SK-N-SH (cell line): ENCODE measurements around the gene TFAP2A. TPM values are rescaled to one million over a fixed set of nuclear protein-coding genes. Genes with fewer than 3 reads are reported as not detected.

Source experiments
- CTCF ChIA-PET: fragments of 300-600, 350-600 bp; formaldehyde crosslinking; extraction: SDS; loops from one replicate; lab custom pipeline; 2021; lab: Yijun Ruan, JAX
- POLR2A ChIA-PET: fragments of 350-600 bp; sonication (Branson Sonifier 250); formaldehyde crosslinking; extraction: SDS; loops from one replicate; lab custom pipeline; 2020; ENCODE audit warnings: antibody characterized with exemption, inconsistent platforms; lab: Yijun Ruan, JAX
- DNase-seq: peaks from one replicate; pipeline ENCODE4 v3.0.0; 2012
- H2AFZ ChIP-seq: fragments of 200-600 bp; sonication (generic); 2 replicates; pipeline ENCODE4 v1.8.1; 2016; ENCODE audit warnings: antibody characterized with exemption, mild to moderate bottlenecking, low read depth
- H3F3A ChIP-seq: fragments of 200-600 bp; sonication (generic); replicated peaks from 2 replicates; pipeline ENCODE3; 2016; ENCODE audit warnings: antibody characterized with exemption, mild to moderate bottlenecking; ENCODE audit not compliant: insufficient read depth
- H3K27ac ChIP-seq, 2 experiments: fragments of 200-500 bp in 1 of 2; fragments of 200-600 bp in 1 of 2; sonication (Bioruptor generic) in 1 of 2; sonication (generic), shearing (Covaris generic) in 1 of 2; 2 replicates each; pipeline versions ENCODE4 v1.5.1 to v1.6.1; 2014 to 2016; ENCODE audit warnings: low read depth in 2 of 2, inconsistent platforms in 1 of 2, low read length in 1 of 2, mild to moderate bottlenecking in 1 of 2, mixed read lengths in 1 of 2
- H3K27me3 ChIP-seq: fragments of 200-600 bp; sonication (generic), shearing (Covaris generic); 2 replicates; pipeline ENCODE4 v1.6.1; 2016; ENCODE audit warnings: mixed run types; ENCODE audit not compliant: insufficient read depth
- H3K36me3 ChIP-seq, 2 experiments: fragments of 200-500 bp in 1 of 2; fragments of 200-600 bp in 1 of 2; sonication (Bioruptor generic) in 1 of 2; sonication (generic) in 1 of 2; replicated peaks in 1 of 2; 2 replicates each; pipeline versions ENCODE3 to v1.5.1; 2014 to 2016; ENCODE audit warnings: low read length in 1 of 2, mild to moderate bottlenecking in 1 of 2; ENCODE audit not compliant: insufficient read depth in 2 of 2, control insufficient read depth in 1 of 2
- H3K4me1 ChIP-seq, 2 experiments: fragments of 200-500 bp in 1 of 2; fragments of 200-600 bp in 1 of 2; sonication (Bioruptor generic) in 1 of 2; sonication (generic), shearing (Covaris generic) in 1 of 2; 2 replicates each; pipeline versions ENCODE4 v1.5.1 to v1.6.1; 2014 to 2016; ENCODE audit warnings: low read depth in 1 of 2, low read length in 1 of 2, mixed run types in 1 of 2; ENCODE audit not compliant: insufficient read depth in 2 of 2, control insufficient read depth in 1 of 2
- H3K4me2 ChIP-seq: fragments of 200-600 bp; sonication (generic), shearing (Covaris generic); 2 replicates; pipeline ENCODE4 v1.6.1; 2017; ENCODE audit warnings: mixed run types
- H3K4me3 ChIP-seq, 2 experiments: fragments of 200-500 bp in 1 of 2; fragments of 200-600 bp in 1 of 2; sonication (Bioruptor generic) in 1 of 2; sonication (generic), shearing (Covaris generic) in 1 of 2; 2 replicates each; pipeline versions ENCODE4 v1.5.1 to v1.8.1; 2014 to 2016; ENCODE audit warnings: low read depth in 2 of 2, inconsistent platforms in 1 of 2, low read length in 1 of 2, mild to moderate bottlenecking in 1 of 2, mixed read lengths in 1 of 2, moderate library complexity in 1 of 2
- H3K79me2 ChIP-seq: fragments of 200-600 bp; sonication (generic); 2 replicates; pipeline ENCODE4 v1.8.1; 2017; ENCODE audit warnings: mild to moderate bottlenecking; ENCODE audit not compliant: insufficient read depth
- H3K9ac ChIP-seq: fragments of 200-600 bp; sonication (generic); 2 replicates; pipeline ENCODE4 v1.6.1; 2017; ENCODE audit warnings: mixed run types
- H3K9me2 ChIP-seq: fragments of 200-600 bp; sonication (generic); 2 replicates; pipeline ENCODE4 v1.6.1; 2017; ENCODE audit warnings: mixed run types
- H3K9me3 ChIP-seq: fragments of 200-600 bp; sonication (generic); 2 replicates; pipeline ENCODE4 v1.6.1; 2017; ENCODE audit warnings: mixed run types, mild to moderate bottlenecking, moderate library complexity
- H4K20me1 ChIP-seq: fragments of 200-600 bp; sonication (generic); 2 replicates; pipeline ENCODE4 v1.6.1; 2017; ENCODE audit warnings: mild to moderate bottlenecking, mixed run types; ENCODE audit not compliant: insufficient read depth
- CHD2 ChIP-seq: fragments of 150-350 bp; IDR thresholded peaks from 2 replicates; pipeline ENCODE4 v1.6.1; 2018; ENCODE audit warnings: low read length; ENCODE audit not compliant: partially characterized antibody
- ELF1 ChIP-seq: IDR thresholded peaks from 2 replicates; pipeline ENCODE4 v1.4.0; 2012
- EP300 ChIP-seq, 2 experiments: IDR thresholded peaks; 2 replicates each; pipeline versions ENCODE4 v1.4.0 to v1.6.1; 2012; ENCODE audit warnings: borderline replicate concordance in 1 of 2, low read depth in 1 of 2, low read length in 1 of 2
- FOXJ3 ChIP-seq: sonication (generic); formaldehyde crosslinking; IDR thresholded peaks from 2 replicates; pipeline ENCODE4 v1.5.1; 2020; ENCODE audit warnings: mild to moderate bottlenecking, missing genetic modification reagents
- FOXM1 ChIP-seq: IDR thresholded peaks from 2 replicates; pipeline ENCODE4 v1.4.0; 2012; ENCODE audit warnings: low read depth, mild to moderate bottlenecking
- GABPA ChIP-seq: IDR thresholded peaks from 2 replicates; pipeline ENCODE4 v1.4.0; 2012; ENCODE audit warnings: low read depth, mild to moderate bottlenecking
- GATA2 ChIP-seq: sonication (generic); formaldehyde crosslinking; IDR thresholded peaks from 2 replicates; pipeline ENCODE4 v1.5.0; 2020; ENCODE audit warnings: mild to moderate bottlenecking, missing genetic modification reagents
- MAX ChIP-seq: IDR thresholded peaks from 2 replicates; pipeline ENCODE4 v1.4.0; 2012; ENCODE audit warnings: low read depth
- NFIC ChIP-seq: IDR thresholded peaks from 2 replicates; pipeline ENCODE4 v1.4.0; 2012; ENCODE audit warnings: borderline replicate concordance
- POLR2AphosphoS5 ChIP-seq: IDR thresholded peaks from 2 replicates; pipeline ENCODE4 v1.6.1; 2012; ENCODE audit warnings: low read depth, low read length
- RAD21 ChIP-seq: IDR thresholded peaks from 2 replicates; pipeline ENCODE4 v1.6.1; 2012; ENCODE audit warnings: mild to moderate bottlenecking, low read length
- RCOR1 ChIP-seq: fragments of 150-350 bp; IDR thresholded peaks from 2 replicates; pipeline ENCODE4 v1.6.1; 2017; ENCODE audit warnings: antibody characterized with exemption, low read length
- RFX5 ChIP-seq: IDR thresholded peaks from 2 replicates; pipeline ENCODE4 v1.6.1; 2012; ENCODE audit warnings: mild to moderate bottlenecking, improper control_type of control experiment, low read length
- SIN3A ChIP-seq: IDR thresholded peaks from 2 replicates; pipeline ENCODE4 v1.6.1; 2012; ENCODE audit warnings: low read depth, mild to moderate bottlenecking, low read length, moderate library complexity, borderline replicate concordance
- TCF12 ChIP-seq: IDR thresholded peaks from 2 replicates; pipeline ENCODE4 v1.4.0; 2012
- TEAD4 ChIP-seq: IDR thresholded peaks from 2 replicates; pipeline ENCODE4 v1.4.0; 2012; ENCODE audit warnings: mild to moderate bottlenecking, borderline replicate concordance; ENCODE audit not compliant: insufficient read depth
- YY1 ChIP-seq: IDR thresholded peaks from 2 replicates; pipeline ENCODE4 v1.4.0; 2012; ENCODE audit warnings: low read depth, mild to moderate bottlenecking
- WGBS: methylation state at CpG from one replicate; pipeline ENCODE4 v1.1.6; 2017; ENCODE audit warnings: low lambda C conversion rate; 5-methylcytosine and 5-hydroxymethylcytosine counted together
- polyA plus RNA-seq, 3 experiments: library from polyadenylated mRNA; depleted of rRNA; stranded (reverse); fragments of >200 nt; gene quantifications; 2 replicates each; pipeline ENCODE4 v1.2.3, GENCODE V29; 2012
- TF ChIP-seq, protein P1 (sequence below): fragments of 200-600 bp; sonication (generic); IDR thresholded peaks from 2 replicates; pipeline ENCODE4 v1.6.1; 2017; ENCODE audit warnings: antibody characterized with exemption, mild to moderate bottlenecking, moderate library complexity
- TF ChIP-seq, protein P2 (sequence below): fragments of 150-350 bp; IDR thresholded peaks from 2 replicates; pipeline ENCODE4 v1.6.1; 2017; ENCODE audit warnings: antibody characterized with exemption, low read length, low read depth, borderline replicate concordance
- TF ChIP-seq, protein P3 (sequence below): IDR thresholded peaks from 2 replicates; pipeline ENCODE4 v1.4.0; 2012; ENCODE audit warnings: low read depth, borderline replicate concordance
- TF ChIP-seq, protein P4 (sequence below): IDR thresholded peaks from 2 replicates; pipeline ENCODE4 v1.4.0; 2012; ENCODE audit warnings: low read depth, borderline replicate concordance
- TF ChIP-seq, protein P5 (sequence below): IDR thresholded peaks from 2 replicates; pipeline ENCODE4 v1.6.1; 2012; ENCODE audit warnings: mild to moderate bottlenecking, low read depth, low read length, moderate library complexity

TFAP2A gene
- polyA plus RNA-seq, 1 of the 3 experiments (the other 2 are of a cell fraction), result 0.07 TPM

DNA sequence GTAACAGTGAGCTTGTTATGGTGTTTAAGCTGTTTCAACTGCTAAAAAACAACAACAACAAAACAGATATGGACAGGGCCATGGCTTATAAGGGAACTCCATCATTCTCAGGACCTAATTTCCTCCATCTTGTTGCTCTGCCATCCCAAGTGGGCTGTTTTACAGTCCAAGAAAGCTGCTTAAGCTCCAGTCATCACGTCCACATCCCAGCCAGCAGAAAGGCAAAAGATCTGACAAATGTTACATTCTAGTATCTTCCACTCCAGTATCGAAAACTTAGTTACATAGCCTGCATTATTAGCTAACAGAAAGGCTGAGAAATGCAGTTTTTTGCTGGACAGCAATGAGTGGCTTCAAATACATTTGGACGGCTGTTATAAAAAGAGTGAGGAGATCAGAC lies 23.0 kb upstream of the TFAP2A start (continued):
- TF ChIP-seq, protein P1, sequence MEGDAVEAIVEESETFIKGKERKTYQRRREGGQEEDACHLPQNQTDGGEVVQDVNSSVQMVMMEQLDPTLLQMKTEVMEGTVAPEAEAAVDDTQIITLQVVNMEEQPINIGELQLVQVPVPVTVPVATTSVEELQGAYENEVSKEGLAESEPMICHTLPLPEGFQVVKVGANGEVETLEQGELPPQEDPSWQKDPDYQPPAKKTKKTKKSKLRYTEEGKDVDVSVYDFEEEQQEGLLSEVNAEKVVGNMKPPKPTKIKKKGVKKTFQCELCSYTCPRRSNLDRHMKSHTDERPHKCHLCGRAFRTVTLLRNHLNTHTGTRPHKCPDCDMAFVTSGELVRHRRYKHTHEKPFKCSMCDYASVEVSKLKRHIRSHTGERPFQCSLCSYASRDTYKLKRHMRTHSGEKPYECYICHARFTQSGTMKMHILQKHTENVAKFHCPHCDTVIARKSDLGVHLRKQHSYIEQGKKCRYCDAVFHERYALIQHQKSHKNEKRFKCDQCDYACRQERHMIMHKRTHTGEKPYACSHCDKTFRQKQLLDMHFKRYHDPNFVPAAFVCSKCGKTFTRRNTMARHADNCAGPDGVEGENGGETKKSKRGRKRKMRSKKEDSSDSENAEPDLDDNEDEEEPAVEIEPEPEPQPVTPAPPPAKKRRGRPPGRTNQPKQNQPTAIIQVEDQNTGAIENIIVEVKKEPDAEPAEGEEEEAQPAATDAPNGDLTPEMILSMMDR, result no peak
- TF ChIP-seq RFX5, result no peak
- TF ChIP-seq, protein P2, sequence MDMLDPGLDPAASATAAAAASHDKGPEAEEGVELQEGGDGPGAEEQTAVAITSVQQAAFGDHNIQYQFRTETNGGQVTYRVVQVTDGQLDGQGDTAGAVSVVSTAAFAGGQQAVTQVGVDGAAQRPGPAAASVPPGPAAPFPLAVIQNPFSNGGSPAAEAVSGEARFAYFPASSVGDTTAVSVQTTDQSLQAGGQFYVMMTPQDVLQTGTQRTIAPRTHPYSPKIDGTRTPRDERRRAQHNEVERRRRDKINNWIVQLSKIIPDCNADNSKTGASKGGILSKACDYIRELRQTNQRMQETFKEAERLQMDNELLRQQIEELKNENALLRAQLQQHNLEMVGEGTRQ, result no peak
- TF ChIP-seq GABPA, result no peak
- TF ChIP-seq TCF12, result no peak
- TF ChIP-seq NFIC, result no peak
- TF ChIP-seq, all 33 proteins: peak for 0

GRCh38 chr6:10434235-10434634 lies 19.4 kb upstream of the TFAP2A start:
- no peak overlapping the region for H3K4me2 ChIP-seq
- H3K9me2 ChIP-seq, result no peaks in the 10 kb centered on the region
- peaks cover 5% of the 10 kb centered on the region for H3F3A ChIP-seq
- no peaks in the 10 kb centered on the region; the same call in 1 of the 2 replicates for H3K27me3 ChIP-seq
- no peaks in the 10 kb centered on the region for H4K20me1 ChIP-seq
- POLR2A ChIA-PET, result no interaction called here
- CTCF ChIA-PET, result interaction anchor here (0.7 to 3.7 kb wide), 9 partner anchors 11 to 1452 kb away, joined by 3 to 15 read pairs (median 5); partner anchors contain the start of gene TFAP2A
- no peak for DNase-seq
- H2AFZ ChIP-seq, result no peak overlapping the region
- no peak overlapping the region for H3K9ac ChIP-seq
- H3K27ac ChIP-seq, result no peak overlapping the region
- TF ChIP-seq FOXM1 (no peak), POLR2AphosphoS5 (no peak), TEAD4 (no peak), SIN3A (no peak), YY1 (no peak), MAX (no peak), EP300 (IDR thresholded peaks at IDR 0.05; ENCODE audit: borderline replicate concordance in 1 of 2, low read depth in 1 of 2, low read length in 1 of 2) (no peak), RCOR1 (no peak), GATA2 (no peak), ELF1 (no peak), FOXJ3 (no peak), NFIC (no peak), CHD2 (no peak), RAD21 (no peak)
- TF ChIP-seq, protein P3, sequence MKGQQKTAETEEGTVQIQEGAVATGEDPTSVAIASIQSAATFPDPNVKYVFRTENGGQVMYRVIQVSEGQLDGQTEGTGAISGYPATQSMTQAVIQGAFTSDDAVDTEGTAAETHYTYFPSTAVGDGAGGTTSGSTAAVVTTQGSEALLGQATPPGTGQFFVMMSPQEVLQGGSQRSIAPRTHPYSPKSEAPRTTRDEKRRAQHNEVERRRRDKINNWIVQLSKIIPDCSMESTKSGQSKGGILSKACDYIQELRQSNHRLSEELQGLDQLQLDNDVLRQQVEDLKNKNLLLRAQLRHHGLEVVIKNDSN, result no peak
- TF ChIP-seq, protein P2, result no peak
- TF ChIP-seq, protein P4, sequence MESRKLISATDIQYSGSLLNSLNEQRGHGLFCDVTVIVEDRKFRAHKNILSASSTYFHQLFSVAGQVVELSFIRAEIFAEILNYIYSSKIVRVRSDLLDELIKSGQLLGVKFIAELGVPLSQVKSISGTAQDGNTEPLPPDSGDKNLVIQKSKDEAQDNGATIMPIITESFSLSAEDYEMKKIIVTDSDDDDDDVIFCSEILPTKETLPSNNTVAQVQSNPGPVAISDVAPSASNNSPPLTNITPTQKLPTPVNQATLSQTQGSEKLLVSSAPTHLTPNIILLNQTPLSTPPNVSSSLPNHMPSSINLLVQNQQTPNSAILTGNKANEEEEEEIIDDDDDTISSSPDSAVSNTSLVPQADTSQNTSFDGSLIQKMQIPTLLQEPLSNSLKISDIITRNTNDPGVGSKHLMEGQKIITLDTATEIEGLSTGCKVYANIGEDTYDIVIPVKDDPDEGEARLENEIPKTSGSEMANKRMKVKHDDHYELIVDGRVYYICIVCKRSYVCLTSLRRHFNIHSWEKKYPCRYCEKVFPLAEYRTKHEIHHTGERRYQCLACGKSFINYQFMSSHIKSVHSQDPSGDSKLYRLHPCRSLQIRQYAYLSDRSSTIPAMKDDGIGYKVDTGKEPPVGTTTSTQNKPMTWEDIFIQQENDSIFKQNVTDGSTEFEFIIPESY, result no peak
- TF ChIP-seq, protein P5, sequence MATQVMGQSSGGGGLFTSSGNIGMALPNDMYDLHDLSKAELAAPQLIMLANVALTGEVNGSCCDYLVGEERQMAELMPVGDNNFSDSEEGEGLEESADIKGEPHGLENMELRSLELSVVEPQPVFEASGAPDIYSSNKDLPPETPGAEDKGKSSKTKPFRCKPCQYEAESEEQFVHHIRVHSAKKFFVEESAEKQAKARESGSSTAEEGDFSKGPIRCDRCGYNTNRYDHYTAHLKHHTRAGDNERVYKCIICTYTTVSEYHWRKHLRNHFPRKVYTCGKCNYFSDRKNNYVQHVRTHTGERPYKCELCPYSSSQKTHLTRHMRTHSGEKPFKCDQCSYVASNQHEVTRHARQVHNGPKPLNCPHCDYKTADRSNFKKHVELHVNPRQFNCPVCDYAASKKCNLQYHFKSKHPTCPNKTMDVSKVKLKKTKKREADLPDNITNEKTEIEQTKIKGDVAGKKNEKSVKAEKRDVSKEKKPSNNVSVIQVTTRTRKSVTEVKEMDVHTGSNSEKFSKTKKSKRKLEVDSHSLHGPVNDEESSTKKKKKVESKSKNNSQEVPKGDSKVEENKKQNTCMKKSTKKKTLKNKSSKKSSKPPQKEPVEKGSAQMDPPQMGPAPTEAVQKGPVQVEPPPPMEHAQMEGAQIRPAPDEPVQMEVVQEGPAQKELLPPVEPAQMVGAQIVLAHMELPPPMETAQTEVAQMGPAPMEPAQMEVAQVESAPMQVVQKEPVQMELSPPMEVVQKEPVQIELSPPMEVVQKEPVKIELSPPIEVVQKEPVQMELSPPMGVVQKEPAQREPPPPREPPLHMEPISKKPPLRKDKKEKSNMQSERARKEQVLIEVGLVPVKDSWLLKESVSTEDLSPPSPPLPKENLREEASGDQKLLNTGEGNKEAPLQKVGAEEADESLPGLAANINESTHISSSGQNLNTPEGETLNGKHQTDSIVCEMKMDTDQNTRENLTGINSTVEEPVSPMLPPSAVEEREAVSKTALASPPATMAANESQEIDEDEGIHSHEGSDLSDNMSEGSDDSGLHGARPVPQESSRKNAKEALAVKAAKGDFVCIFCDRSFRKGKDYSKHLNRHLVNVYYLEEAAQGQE, result no peak
- H3K4me3 ChIP-seq, result no peak overlapping the region
- no peaks in the 10 kb centered on the region for H3K79me2 ChIP-seq
- no peaks in the 10 kb centered on the region for H3K9me3 ChIP-seq
- H3K36me3 ChIP-seq, result no peaks in the 10 kb centered on the region
- H3K4me1 ChIP-seq, result no peaks in the 10 kb centered on the region
- WGBS, result 20% methylated on average over 4 of the region's 4 CpGs
